HG02943 (cell line): ENCODE results near the gene C10orf95.
"Not testable (repeated sequence)": the region's sequence is repeated elsewhere in the genome, so short reads cannot be mapped to it uniquely, and the experiment has no call there.

Experiments used
- ATAC-seq: cut with Tn5 transposase; IDR thresholded peaks from one replicate; pipeline ENCODE4 v1.9.1; 2021; ENCODE audit warnings: mild to moderate bottlenecking, low read depth, moderate library complexity; ENCODE audit not compliant: unreplicated experiment

C10orf95 gene

GRCh38 chr10:102467318-102467717 is 16.0 kb upstream of the C10orf95 start:
- ATAC-seq: no peak

- no peak for ATAC-seq
Measured at GRCh38 chr10:102465466-102465865, 14.1 kb upstream of the C10orf95 start.

GRCh38 chr10:102463983-102464382 is 12.6 kb upstream of the C10orf95 start:
- ATAC-seq: no peak

DNA sequence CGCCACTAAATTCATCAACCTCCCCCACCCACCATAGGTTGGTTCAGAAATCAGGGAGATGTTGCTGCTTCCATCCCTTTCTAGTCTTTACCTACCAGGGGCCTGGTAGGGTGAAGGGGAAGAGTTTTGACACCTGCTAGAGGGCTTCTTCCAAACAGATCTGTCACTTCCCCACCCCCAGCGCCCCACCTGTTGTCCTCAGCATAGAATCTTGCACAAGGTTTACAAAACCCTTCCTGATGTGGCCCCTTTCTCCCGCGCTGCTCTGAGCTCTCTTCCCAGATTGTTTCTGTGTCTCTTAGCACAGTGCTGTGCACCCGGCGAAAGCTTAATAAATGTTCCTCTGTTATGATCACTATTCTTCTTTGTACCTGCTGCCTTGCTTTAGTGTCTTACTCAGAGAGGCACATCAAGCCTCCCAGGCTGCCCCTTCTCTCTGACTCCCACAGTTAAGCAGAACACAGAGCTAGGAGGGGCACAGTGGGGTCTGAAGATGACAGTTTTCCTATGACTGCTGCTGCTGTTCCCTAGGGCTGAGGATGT is 11.2 kb upstream of the C10orf95 start:
- no peak for ATAC-seq

DNA sequence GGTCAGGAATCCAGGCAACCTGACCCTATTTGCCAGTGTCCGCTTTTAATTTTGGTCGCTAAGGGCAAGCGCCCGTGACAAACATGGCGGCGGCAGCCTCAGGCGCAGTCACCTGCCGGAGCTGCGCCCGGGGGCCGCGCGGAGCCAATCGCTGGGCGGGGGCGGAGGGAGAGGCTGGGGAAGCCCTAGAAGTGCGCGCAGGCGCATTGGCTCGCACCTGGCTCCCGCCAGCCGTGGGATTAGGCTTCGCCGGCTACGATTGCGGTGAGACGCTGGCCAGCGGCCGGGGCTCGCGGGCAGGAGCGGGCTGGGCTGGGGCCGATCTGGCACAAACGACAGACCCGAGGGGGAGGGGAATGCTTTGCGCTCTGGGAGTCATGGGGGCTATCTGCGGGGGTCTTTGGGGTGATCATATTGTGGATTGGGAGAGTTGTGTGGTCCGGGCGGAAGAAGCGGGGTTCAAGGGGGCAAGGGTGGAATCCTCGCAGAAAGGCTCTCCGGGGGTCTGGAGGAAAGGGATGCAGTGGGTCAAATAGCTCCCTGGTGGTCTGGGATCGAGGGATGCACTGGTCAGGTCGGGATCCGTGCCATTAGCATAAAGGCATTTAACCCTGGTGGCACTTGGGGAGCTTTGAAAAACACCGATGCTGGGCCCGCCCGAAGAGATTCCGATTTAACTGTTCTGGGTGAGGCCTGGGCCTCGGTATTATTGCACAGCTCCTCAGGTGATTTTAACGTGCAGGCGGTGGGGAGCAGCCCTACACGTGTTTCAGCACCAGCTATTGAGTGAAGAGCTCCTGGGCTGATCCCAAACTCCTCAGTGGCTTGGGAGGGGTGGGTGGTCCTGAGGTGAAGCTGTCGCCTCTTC is 10.1 kb upstream of the C10orf95 start:
- peak; percentile 66 for ATAC-seq

GRCh38 chr10:102460836-102461186 is 9.5 kb upstream of the C10orf95 start:
- ATAC-seq: peak; percentile 27

DNA sequence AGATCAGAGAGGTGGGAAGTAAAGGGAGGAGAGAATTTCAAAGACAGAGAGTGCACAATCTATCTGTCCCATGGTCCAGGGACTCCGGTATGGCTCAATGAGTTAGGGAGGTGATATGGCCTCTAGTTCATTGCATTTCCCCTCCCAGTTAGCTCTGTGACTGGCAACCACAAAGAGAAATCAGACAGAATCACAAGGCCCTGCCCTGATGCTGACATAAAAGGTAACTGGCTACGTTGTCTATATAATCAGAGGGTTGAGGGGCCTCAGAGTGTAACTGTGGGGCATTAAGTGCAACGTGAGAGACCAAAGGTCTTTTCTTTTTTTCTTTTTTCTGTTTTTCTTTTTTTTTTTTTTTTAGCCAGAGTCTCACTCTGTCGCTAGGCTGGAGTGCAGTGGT is 7.3 kb upstream of the C10orf95 start:
- no peak for ATAC-seq

- ATAC-seq: no peak
Measured at GRCh38 chr10:102457591-102458150, 6.3 kb upstream of the C10orf95 start.

DNA sequence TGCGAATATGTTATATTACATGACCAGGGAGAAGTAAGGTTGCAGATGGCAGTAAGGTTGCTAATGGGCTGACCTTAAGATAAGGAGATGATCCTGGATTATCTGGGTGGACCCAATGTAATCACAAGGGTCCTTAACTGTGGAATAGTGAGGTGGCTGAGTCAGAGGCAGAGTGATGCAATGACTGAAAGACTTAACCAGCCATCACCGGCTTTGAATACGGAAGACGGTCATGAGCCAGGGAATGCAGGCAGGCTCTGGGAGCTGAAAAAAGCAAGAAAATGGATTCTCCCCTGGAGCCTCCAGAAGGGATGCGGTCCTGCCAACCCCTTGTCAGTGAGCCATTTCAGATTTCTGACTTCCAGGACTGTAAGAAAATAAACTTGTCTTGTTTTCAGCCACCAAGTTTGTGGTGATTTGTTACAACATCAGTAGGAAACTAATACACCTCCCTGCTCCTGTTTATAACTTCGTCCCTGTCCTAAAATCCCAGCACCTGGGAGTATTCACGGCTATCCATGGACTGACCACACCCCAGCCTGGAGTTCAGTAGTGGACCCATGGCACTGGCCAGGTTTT is 4.6 kb upstream of the C10orf95 start:
- ATAC-seq: no peak

- ATAC-seq: not testable (repeated sequence)
Measured at GRCh38 chr10:102454662-102455487, 3.5 kb upstream of the C10orf95 start.

DNA sequence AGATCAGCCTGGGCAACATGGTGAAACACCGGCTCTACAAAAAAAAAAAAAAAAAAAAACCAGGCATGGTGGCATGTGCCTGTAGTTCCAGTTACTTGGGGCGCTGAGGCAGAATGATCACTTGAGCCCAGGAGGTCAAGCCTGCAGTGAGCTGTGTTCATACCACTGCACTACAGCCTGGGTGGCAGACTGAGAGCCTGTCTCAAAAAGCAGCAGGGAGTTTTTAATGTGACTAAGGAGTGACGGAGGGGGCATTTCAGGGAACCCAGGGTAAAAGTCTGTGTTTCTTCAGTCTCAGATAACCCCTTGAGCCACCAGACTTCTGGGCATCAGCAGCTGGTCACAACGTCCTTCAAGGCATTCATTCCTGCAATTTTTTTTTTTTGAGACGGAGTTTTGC is 2.2 kb upstream of the C10orf95 start:
- no peak for ATAC-seq

DNA sequence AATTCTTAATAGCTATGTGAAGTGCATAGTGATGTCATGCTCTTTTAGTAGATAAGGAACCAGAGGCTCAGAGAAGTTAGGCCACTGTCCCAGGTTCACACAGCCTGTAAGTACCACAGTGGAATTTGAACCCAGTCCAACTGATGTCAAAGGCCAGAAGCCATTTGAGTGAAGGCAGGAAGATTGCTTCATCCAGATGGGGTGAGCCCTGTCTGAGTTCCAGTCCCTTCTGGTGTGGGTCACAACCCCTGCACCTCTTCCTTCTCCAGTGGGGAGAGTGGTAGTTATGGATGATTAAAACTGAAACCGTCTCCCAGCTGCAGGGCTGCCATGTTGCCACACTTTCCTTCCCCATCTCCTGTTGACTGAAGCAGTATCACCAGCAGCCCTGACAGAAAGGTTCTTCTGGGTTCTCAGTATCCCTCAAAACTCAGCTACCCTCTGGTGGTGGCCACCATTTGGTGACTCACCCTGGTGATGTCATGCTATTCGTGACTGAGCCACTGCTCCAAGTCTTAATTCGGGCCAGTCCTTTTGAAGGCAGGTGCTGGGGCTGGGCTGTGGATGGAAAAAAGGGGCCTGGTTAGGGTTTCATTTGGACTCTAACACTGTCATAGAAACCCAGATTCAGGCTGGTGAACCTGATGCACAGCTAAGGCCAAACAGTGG is 1.5 kb upstream of the C10orf95 start:
- no peak for ATAC-seq

DNA sequence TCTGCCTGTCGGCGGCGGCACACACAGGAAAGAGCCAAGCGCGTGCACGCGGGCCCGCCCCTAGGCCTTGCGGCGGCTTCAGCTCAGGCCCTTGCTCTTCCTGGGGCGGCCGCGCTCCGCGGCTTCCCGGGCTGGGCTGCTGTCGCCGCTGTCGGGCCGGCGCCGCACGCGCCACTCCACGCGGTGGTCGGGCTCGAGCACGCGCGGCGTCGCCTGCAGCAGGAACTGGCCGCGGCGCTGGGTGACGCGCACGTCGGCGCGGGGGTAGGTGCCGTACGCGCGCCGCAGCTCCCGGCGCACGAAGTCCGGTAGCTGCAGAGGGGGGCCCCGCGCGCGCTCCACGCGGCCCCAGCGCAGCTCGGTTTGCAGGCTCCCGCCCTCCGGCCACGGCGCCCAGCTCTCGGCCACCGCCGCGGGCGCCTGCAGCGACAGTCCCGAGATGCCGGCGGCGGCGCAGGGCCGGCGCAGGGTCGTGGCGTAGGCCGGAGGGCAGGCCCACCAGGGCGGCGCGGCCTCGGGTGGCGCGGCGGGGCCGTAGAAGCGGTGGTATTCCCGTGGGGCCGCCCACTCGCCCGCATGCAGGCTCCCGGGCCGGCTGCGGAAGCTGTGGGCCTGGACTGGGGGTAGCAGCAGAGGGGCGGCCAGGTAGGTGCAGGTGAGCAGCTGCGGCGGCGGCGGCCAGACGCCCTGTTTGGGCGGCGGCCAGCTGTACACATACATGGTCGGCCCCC is 804 bp downstream of the C10orf95 start:
- peak; percentile 55 for ATAC-seq

- no peak for ATAC-seq
Measured at GRCh38 chr10:102450124-102450373, 1.3 kb downstream of the C10orf95 start.

GRCh38 chr10:102449321-102450123 is 1.8 kb downstream of the C10orf95 start:
- ATAC-seq: no peak

- no peak for ATAC-seq
Measured at GRCh38 chr10:102444851-102445250, 6.5 kb downstream of the C10orf95 start.

DNA sequence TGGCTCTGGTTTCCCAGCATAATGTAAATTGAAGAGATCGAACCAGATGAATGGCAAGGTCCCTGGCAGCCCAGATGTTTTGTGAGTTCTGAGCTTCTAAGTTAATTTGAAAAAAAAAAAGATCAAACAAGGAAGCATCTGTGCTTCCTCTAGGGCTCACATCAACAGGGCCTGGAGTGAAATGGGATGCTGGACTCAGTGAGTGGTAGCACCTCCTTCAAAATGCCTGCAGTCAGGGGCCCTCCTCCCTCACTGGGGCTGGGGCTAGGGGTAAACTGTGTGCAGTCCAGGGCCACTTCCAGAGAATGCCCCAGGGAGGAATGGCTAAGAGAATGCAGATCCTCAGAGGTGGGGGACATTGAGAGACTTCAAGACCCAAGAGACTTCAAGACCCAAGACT is 13.0 kb downstream of the C10orf95 start:
- ATAC-seq: no peak

- ATAC-seq: no peak
Measured at GRCh38 chr10:102437515-102437914, 13.8 kb downstream of the C10orf95 start.

DNA sequence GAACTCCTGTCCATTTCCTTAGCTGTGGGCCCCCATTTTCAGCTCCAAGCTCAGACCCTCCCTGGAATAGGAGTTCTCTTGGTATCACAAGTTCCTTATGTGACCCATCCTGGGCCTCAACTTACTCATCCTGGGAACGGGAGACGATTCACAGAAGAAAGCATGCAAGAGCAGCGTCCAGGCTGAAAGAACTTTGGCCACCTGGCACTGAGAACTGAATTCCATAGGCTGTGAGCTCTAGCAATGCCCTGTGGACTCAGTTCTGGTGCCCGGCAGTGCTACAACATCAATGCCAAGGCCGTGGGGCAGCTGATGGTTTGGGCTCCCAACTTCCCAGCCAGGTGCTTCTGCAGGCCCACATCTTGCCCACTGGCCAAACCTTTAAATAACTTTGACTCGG is 15.0 kb downstream of the C10orf95 start:
- no peak for ATAC-seq
